Left lobe of liver (tissue), 2 donors: ENCODE data around the gene DROSHA. TPM values are rescaled to one million over a fixed set of nuclear protein-coding genes. Genes with fewer than 3 reads are reported as not detected.

ENCODE experiments used
- ATAC-seq: fragments of 200-7000 bp; cut with Tn5 transposase; one replicate; pipeline ENCODE4 v1.9.1; 2020; ENCODE audit warnings: mild to moderate bottlenecking, moderate library complexity
- DNase-seq: peaks from one replicate; pipeline ENCODE4 v3.0.0-alpha.2; 2020; ENCODE audit warnings: low spot score
- total RNA-seq: library from RNA; stranded (reverse); gene quantifications from one replicate; pipeline ENCODE4 v1.2.1, GENCODE V29; 2021
- donor health status: DM: no; HTN: no; CAD: no; lungs with moderate emphysema.
- donor health status: DM: no; HTN: yes; CAD: no.

The DROSHA gene
- total RNA-seq, 1 donor from 2014 or later, result 26.3 TPM

DNA sequence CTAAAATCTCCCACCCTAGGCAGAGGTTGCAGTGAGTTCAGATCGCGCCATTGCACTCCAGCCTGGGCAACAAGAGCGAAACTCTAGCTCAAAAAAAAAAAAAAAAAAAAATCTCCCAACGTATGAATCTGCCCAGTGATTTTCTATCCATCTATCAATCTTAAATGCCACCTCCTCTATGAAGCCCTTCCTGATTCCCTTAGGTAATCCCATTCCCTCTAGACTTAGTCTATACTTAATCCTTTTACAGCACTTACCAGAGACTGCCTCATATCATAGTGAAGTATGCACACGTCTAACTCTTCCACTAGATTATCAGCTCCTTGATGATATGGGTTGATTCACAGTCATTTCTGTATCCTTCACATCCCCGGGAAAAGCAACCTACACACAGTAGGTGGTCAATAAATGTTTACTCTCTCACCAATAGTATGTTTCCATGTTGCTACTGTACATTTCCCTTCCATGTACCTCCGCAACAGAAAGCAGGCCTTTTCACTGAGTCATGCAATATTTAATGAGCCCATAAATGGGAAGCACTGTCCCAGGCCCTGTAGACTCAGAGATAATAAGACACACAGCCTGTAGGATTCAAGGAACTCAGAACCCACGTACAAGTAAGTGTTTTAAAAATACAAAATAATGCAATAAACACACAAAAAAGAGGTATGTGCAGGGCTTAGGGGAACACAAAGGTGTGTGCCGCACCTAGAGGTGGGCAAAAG is 1.2 kb downstream of the DROSHA start:
- ATAC-seq (no peak), DNase-seq (no peak)

DNA sequence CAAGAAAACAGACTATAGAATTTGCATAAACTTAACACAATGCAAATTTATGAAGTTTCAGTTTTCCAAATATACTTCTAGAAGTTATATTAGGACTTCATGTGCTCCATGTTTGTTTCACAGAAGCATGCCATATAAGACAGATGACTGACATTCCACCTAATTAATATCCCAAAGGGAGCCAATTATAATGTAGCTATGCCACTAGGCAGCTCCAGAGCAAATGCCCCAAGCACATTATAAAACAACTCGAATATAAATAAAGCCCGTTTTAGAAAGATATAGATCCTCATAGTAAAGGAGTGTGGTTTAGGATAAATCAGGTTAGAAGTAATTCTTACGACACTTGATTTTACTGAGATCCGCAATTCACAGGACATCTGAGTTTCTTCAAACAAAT is 8.9 kb downstream of the DROSHA start:
- no peak for ATAC-seq
- no peak for DNase-seq

GRCh38 chr5:31516802-31517201 is 15.1 kb downstream of the DROSHA start:
- no peak for DNase-seq
- ATAC-seq, result no peak

- DNase-seq (no peak), ATAC-seq (no peak)
Observed at GRCh38 chr5:31511305-31511704, 20.6 kb downstream of the DROSHA start.

DNA sequence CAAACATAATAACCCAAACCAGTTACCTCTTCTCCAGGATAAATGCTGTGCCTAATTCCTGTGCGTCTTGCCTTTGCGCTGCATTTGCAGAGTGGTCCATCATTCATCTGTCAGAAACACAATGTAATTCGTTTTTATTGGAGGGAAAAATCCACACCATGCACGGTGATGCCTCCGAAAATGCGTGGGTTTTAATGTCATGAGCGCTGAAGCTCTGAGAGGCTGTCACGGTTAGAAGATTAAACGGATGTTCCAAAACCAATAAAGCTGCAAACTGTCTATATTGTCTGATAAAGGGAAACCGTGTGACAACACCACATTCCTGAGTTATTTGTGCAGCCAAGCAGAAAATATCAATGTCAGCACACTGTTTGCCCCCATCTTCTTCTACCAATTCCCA is 27.4 kb downstream of the DROSHA start:
- ATAC-seq (no peak), DNase-seq (no peak)

DNA sequence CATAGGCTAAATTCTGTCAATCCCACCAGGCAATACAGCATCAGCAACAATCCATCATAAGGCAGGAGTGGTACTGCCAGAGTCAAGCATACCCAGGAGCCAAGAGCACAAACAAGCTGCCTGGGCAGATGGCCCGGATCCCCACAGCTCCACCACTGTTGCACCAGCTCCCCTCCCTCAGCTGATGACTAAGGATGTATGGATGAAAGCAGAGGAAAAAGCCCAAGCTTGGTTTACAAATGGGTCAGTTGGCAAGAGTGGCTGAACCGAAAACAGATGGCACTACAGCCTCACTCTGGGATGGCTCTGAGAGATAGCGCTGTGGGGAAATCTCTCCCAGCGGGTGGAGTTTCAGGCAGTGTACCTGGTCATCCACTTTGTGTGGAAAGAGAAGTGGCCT is 29.4 kb downstream of the DROSHA start:
- no peak for ATAC-seq

DNA sequence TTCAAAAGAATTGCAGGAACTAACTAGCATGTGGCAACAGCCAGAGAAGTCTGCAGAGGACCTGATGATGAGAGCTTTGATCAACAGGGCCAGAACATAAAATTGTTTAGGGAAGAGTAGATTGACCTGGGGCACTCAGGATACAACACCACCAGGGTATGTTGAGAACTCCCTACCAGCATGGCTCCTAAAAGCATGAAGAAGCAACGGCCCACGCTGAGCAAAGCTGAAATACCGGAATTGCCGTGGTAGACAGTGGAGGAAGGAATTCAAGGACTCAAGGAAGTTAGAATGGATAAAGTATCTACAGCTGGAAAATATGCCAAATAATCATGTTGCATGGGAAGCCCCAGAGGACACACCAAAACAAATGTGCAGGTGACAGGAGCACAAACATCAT is 31.6 kb downstream of the DROSHA start:
- ATAC-seq (no peak), DNase-seq (no peak)

More for the DNA sequence above, 29.4 kb downstream of the DROSHA start:
- no peak for DNase-seq

DNA sequence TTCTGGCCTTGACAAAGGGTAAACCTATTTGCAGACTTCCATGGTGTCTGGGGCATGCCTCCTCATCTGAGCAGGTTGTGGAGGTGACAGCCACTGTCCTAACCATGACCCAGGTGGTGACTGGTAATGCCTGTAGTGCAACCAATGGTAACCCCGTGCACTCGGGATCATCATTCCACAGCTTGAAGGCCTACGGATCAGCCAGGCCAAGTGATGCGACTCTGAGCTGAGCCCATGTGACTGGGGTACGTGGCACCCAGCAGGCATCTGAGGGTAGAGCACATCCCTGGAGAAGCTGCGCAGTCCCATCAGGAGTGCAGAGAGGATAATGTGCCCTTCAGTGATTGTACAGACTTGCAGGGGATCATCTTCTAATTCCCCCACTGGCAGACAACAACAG is 35.0 kb downstream of the DROSHA start:
- no peak for DNase-seq
- ATAC-seq, result no peak

DNA sequence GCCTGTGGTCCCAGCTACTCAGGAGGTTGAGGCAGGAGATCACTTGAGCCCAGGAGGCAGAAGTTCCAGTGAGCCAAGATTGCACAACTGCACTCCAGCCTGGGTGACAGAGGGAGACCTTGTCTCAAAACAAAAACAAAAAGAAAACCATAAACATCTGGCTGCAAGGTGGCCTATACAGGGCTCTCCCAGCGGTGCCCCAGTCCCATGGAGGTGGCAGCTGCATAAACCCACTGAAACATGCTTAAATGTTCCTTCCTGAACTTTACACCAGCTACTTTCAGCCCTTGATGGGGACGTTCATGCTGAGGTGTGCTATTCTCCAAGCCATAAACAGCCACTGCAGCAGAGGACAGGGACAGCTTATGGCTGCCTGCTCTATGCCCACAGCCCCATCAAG is 35.6 kb downstream of the DROSHA start:
- ATAC-seq (no peak), DNase-seq (no peak)

DNA sequence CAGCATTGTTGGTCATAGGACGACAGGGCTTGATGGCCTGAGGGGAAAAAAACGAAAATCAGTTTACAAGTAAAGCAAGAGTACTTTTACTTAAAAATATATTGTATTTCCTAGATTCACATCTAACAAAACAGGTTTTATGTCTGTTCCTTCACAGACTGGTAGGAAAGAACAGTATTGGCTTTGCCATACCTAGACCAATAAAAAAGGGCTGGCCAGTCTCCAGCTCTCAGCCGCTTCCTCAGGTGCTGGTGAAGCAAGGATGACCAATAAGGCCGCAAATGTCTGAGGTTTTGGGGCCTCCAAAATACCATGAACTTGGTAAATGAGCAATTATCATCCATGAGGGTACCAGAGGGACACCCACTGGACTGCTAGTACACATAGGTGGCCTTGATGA is 36.6 kb downstream of the DROSHA start:
- DNase-seq (no peak), ATAC-seq (no peak)

DNA sequence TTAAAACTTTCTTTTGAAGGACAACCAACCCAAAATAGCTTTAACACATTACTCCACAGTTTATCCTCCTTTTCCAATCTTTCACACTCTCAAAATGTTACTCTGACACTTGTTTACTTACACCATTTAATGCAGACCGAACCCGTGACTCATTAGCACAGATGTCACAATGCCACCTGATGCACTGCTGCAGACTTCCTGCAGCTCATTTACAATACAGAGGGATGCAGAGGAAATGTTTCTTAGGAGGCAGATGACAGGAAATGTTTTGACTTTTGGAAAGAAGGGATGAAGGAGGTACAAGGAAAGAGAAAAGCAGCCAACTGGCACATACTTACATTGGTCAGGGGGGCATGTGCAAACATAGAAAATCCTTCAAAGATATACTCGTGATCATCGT is 39.0 kb downstream of the DROSHA start:
- no peak for ATAC-seq
- DNase-seq, result no peak

GRCh38 chr5:31487506-31487905 is 44.4 kb downstream of the DROSHA start:
- DNase-seq (no peak), ATAC-seq (no peak)

DNA sequence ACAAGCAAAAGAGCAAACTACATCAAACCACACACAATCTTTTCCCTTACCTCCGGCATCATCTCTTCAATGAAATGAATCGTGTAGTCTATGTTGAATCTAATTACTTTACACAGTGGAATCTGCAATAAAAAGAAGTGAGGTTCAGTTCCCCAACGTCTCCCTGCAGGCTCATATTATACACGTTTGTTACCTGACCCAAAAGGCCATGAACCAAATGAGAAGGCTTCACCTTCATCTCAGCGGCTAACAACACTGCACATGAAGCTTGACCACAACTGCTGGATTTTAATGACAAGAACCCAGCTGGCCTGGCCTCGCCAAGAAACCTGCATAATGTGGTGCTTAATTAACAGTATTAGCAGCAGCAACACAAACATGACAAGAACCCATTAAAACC is 45.5 kb downstream of the DROSHA start:
- no peak for ATAC-seq
- no peak for DNase-seq

DNA sequence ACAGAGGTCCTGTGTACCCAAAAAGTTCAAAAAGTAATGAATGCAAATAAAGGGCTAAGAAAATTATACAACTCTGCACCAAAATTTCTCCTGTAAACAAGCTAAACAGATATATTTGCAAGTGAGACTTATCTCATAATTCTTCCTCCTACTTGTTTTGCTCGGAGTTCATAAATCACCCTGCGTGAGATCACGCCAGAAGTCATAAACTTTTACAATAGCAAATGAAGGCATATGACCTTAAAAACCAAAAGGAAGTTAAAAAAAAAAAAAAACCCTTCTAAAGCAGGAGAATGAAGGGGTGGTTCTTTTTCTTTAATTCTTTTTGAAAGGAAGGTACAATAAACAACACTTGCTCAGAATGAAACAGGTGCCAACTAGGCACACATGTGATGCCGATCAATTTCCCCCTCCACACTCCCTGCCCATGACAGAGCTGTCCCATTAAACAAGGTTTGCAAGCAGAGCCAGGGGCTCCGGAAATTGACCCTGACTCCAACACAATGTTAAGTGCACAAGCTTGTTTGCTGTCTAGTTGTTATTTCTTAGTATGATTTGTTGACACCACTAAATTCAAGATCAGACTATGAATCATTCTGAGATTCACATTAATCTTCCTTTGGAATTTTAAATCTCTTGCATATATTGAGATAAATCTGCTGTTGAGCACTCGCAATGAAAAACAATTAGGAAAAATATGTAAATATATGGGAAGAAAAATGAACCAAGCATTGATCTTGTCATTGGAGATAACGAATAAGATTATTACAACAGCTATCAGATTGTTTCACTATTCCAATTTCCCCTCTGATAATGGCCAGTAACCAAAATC is 46.3 kb downstream of the DROSHA start:
- DNase-seq (no peak), ATAC-seq (no peak)

DNA sequence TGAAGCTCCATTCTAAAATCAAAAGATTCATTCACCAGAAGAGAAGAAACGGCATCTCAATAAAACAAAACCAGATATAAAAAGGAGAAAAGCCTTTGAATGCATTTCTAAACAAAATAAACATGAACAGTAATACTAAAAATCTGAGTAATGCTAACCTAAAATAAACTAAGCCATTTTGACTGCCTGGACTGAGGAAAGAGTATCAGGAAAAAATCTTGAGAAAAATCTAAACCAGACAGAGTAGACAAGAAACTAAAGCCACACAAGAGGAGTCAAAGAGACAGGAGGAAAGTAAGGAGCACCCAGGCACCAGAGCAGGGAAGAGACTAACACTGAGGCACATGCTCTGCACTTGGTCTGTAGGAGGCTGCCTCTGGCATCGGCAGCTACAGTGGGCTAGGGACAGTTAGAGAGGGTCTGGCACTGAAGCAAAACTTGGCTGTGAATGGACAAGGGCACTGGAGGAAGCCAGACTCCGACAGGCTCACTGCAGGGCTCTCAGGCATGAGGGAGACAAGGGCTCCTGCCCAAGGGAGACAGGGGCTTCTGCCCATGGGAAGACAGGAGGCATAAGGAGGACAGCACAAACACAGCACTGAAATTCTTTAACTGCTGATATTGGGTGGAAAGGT is 50.2 kb downstream of the DROSHA start:
- DNase-seq, result no peak
- no peak for ATAC-seq

GRCh38 chr5:31479706-31480105 is 52.2 kb downstream of the DROSHA start:
- DNase-seq (no peak), ATAC-seq (no peak)

GRCh38 chr5:31478901-31479300 is 53.0 kb downstream of the DROSHA start:
- DNase-seq (no peak), ATAC-seq (no peak)

- ATAC-seq, result no peak
- DNase-seq, result no peak
Observed at GRCh38 chr5:31477971-31478370, 53.9 kb downstream of the DROSHA start.

- no peak for ATAC-seq
- no peak for DNase-seq
Observed at GRCh38 chr5:31477516-31477915, 54.4 kb downstream of the DROSHA start.

- no peak for DNase-seq
- peak; percentile 43 for ATAC-seq
Observed at GRCh38 chr5:31476738-31477141, 55.2 kb downstream of the DROSHA start.

- no peak for ATAC-seq
- DNase-seq, result no peak
Observed at GRCh38 chr5:31471916-31472315, 60.0 kb downstream of the DROSHA start.

GRCh38 chr5:31471040-31471439 is 60.9 kb downstream of the DROSHA start:
- ATAC-seq, result no peak
- no peak for DNase-seq
